ENCODE results near the gene EYA4.

The EYA4 gene

GRCh38 chr6:133466680-133467079 is 225.5 kb downstream of the EYA4 start:
- Histone ChIP-seq H3K4me3 (ENCODE audit: insufficient read length, low read depth) (no peak overlapping the region), H3K9me3 (ENCODE audit: insufficient read depth, low read length) (no peaks in the 10 kb centered on the region), H3K4me1 (ENCODE audit: insufficient read depth, insufficient read length) (no peaks in the 10 kb centered on the region), H3K36me3 (ENCODE audit: insufficient read depth, insufficient read length, low read length) (no peaks in the 10 kb centered on the region), H3K27me3 (ENCODE audit: insufficient read depth, insufficient read length) (no peaks in the 10 kb centered on the region), H3K9ac (ENCODE audit: insufficient read length, low read depth) (no peak overlapping the region)
- TF ChIP-seq SUZ12 (IDR thresholded peaks at IDR 0.05; ENCODE audit: extremely low read depth, insufficient read depth, insufficient read length) (no peak), ZNF274 (IDR thresholded peaks at IDR 0.05; ENCODE audit: low read depth, low read length) (no peak), YY1 (IDR thresholded peaks at IDR 0.05; ENCODE audit: insufficient read depth, insufficient read length) (no peak)
- no peak for DNase-seq (ENCODE audit: low read depth, low spot score)

GRCh38 chr6:133467231-133467981 is 226.2 kb downstream of the EYA4 start:
- H3K36me3 ChIP-seq (ENCODE audit: insufficient read depth, insufficient read length, low read length): no peaks in the 10 kb centered on the region
- DNase-seq (ENCODE audit: low read depth, low spot score): no peak
- H3K9me3 ChIP-seq (ENCODE audit: insufficient read depth, low read length): no peaks in the 10 kb centered on the region
- no peaks in the 10 kb centered on the region for H3K27me3 ChIP-seq (ENCODE audit: insufficient read depth, insufficient read length)
- H3K4me1 ChIP-seq (ENCODE audit: insufficient read depth, insufficient read length): no peaks in the 10 kb centered on the region
- H3K9ac ChIP-seq (ENCODE audit: insufficient read length, low read depth): no peak overlapping the region
- H3K4me3 ChIP-seq (ENCODE audit: insufficient read length, low read depth): no peak overlapping the region
- TF ChIP-seq ZNF274 (IDR thresholded peaks at IDR 0.05; ENCODE audit: low read depth, low read length) (no peak), YY1 (IDR thresholded peaks at IDR 0.05; ENCODE audit: insufficient read depth, insufficient read length) (no peak), SUZ12 (IDR thresholded peaks at IDR 0.05; ENCODE audit: extremely low read depth, insufficient read depth, insufficient read length) (no peak)

GRCh38 chr6:133467982-133468380 is 226.8 kb downstream of the EYA4 start:
- DNase-seq (ENCODE audit: low read depth, low spot score): no peak
- Histone ChIP-seq H3K4me3 (ENCODE audit: insufficient read length, low read depth) (no peak overlapping the region), H3K4me1 (ENCODE audit: insufficient read depth, insufficient read length) (no peaks in the 10 kb centered on the region), H3K9ac (ENCODE audit: insufficient read length, low read depth) (no peak overlapping the region), H3K9me3 (ENCODE audit: insufficient read depth, low read length) (no peaks in the 10 kb centered on the region), H3K27me3 (ENCODE audit: insufficient read depth, insufficient read length) (no peaks in the 10 kb centered on the region), H3K36me3 (ENCODE audit: insufficient read depth, insufficient read length, low read length) (no peaks in the 10 kb centered on the region)
- TF ChIP-seq SUZ12 (IDR thresholded peaks at IDR 0.05; ENCODE audit: extremely low read depth, insufficient read depth, insufficient read length) (no peak), ZNF274 (IDR thresholded peaks at IDR 0.05; ENCODE audit: low read depth, low read length) (no peak), YY1 (IDR thresholded peaks at IDR 0.05; ENCODE audit: insufficient read depth, insufficient read length) (no peak)

GRCh38 chr6:133468591-133468990 is 227.4 kb downstream of the EYA4 start:
- Histone ChIP-seq H3K36me3 (ENCODE audit: insufficient read depth, insufficient read length, low read length) (no peaks in the 10 kb centered on the region), H3K9me3 (ENCODE audit: insufficient read depth, low read length) (no peaks in the 10 kb centered on the region), H3K27me3 (ENCODE audit: insufficient read depth, insufficient read length) (no peaks in the 10 kb centered on the region), H3K9ac (ENCODE audit: insufficient read length, low read depth) (no peak overlapping the region), H3K4me3 (ENCODE audit: insufficient read length, low read depth) (no peak overlapping the region), H3K4me1 (ENCODE audit: insufficient read depth, insufficient read length) (no peaks in the 10 kb centered on the region)
- TF ChIP-seq YY1 (IDR thresholded peaks at IDR 0.05; ENCODE audit: insufficient read depth, insufficient read length) (no peak), SUZ12 (IDR thresholded peaks at IDR 0.05; ENCODE audit: extremely low read depth, insufficient read depth, insufficient read length) (no peak), ZNF274 (IDR thresholded peaks at IDR 0.05; ENCODE audit: low read depth, low read length) (no peak)
- no peak for DNase-seq (ENCODE audit: low read depth, low spot score)

GRCh38 chr6:133474516-133474915 is 233.4 kb downstream of the EYA4 start:
- no peaks in the 10 kb centered on the region for H3K9me3 ChIP-seq (ENCODE audit: insufficient read depth, low read length)
- DNase-seq (ENCODE audit: low read depth, low spot score): no peak
- no peak overlapping the region for H3K9ac ChIP-seq (ENCODE audit: insufficient read length, low read depth)
- no peak overlapping the region for H3K4me3 ChIP-seq (ENCODE audit: insufficient read length, low read depth)
- TF ChIP-seq YY1 (IDR thresholded peaks at IDR 0.05; ENCODE audit: insufficient read depth, insufficient read length) (no peak), SUZ12 (IDR thresholded peaks at IDR 0.05; ENCODE audit: extremely low read depth, insufficient read depth, insufficient read length) (no peak), ZNF274 (IDR thresholded peaks at IDR 0.05; ENCODE audit: low read depth, low read length) (no peak)
- H3K27me3 ChIP-seq (ENCODE audit: insufficient read depth, insufficient read length): no peaks in the 10 kb centered on the region
- H3K36me3 ChIP-seq (ENCODE audit: insufficient read depth, insufficient read length, low read length): no peaks in the 10 kb centered on the region
- H3K4me1 ChIP-seq (ENCODE audit: insufficient read depth, insufficient read length): no peaks in the 10 kb centered on the region

GRCh38 chr6:133478673-133479072 is 237.5 kb downstream of the EYA4 start:
- no peak overlapping the region for H3K4me3 ChIP-seq (ENCODE audit: insufficient read length, low read depth)
- TF ChIP-seq SUZ12 (IDR thresholded peaks at IDR 0.05; ENCODE audit: extremely low read depth, insufficient read depth, insufficient read length) (no peak), YY1 (IDR thresholded peaks at IDR 0.05; ENCODE audit: insufficient read depth, insufficient read length) (no peak), ZNF274 (IDR thresholded peaks at IDR 0.05; ENCODE audit: low read depth, low read length) (no peak)
- H3K9me3 ChIP-seq (ENCODE audit: insufficient read depth, low read length): no peaks in the 10 kb centered on the region
- no peak overlapping the region for H3K9ac ChIP-seq (ENCODE audit: insufficient read length, low read depth)
- no peaks in the 10 kb centered on the region for H3K4me1 ChIP-seq (ENCODE audit: insufficient read depth, insufficient read length)
- no peaks in the 10 kb centered on the region for H3K36me3 ChIP-seq (ENCODE audit: insufficient read depth, insufficient read length, low read length)
- no peak for DNase-seq (ENCODE audit: low read depth, low spot score)
- H3K27me3 ChIP-seq (ENCODE audit: insufficient read depth, insufficient read length): no peaks in the 10 kb centered on the region

GRCh38 chr6:133487174-133487573 is 246.0 kb downstream of the EYA4 start:
- no peaks in the 10 kb centered on the region for H3K4me1 ChIP-seq (ENCODE audit: insufficient read depth, insufficient read length)
- no peaks in the 10 kb centered on the region for H3K9me3 ChIP-seq (ENCODE audit: insufficient read depth, low read length)
- H3K4me3 ChIP-seq (ENCODE audit: insufficient read length, low read depth): no peak overlapping the region
- H3K27me3 ChIP-seq (ENCODE audit: insufficient read depth, insufficient read length): no peaks in the 10 kb centered on the region
- DNase-seq (ENCODE audit: low read depth, low spot score): no peak
- H3K9ac ChIP-seq (ENCODE audit: insufficient read length, low read depth): no peak overlapping the region
- H3K36me3 ChIP-seq (ENCODE audit: insufficient read depth, insufficient read length, low read length): no peaks in the 10 kb centered on the region
- TF ChIP-seq ZNF274 (IDR thresholded peaks at IDR 0.05; ENCODE audit: low read depth, low read length) (no peak), YY1 (IDR thresholded peaks at IDR 0.05; ENCODE audit: insufficient read depth, insufficient read length) (no peak), SUZ12 (IDR thresholded peaks at IDR 0.05; ENCODE audit: extremely low read depth, insufficient read depth, insufficient read length) (no peak)

Data from NT2/D1 (cell line).